Fibroblast of lung (primary cell): ENCODE results near the gene HIBCH. TPM values are rescaled to one million over a fixed set of nuclear protein-coding genes. Genes with fewer than 3 reads are reported as not detected.

Source experiments
- DNase-seq, 2 donors: peaks; one replicate each; pipeline versions ENCODE4 v3.0.0 to v3.0.0-alpha.2; 2010; ENCODE audit warnings: low read depth in 2 of 2
- H2AFZ ChIP-seq: 2 replicates; pipeline ENCODE4 v1.5.1; 2012; ENCODE audit warnings: low read length, control low read depth, inconsistent platforms
- H3K27ac ChIP-seq: 2 replicates; pipeline ENCODE4 v1.5.1; 2011; ENCODE audit warnings: low read length, control low read depth; ENCODE audit not compliant: insufficient read depth
- H3K27me3 ChIP-seq: 2 replicates; pipeline ENCODE4 v1.5.1; 2011; ENCODE audit warnings: mild to moderate bottlenecking, low read length; ENCODE audit not compliant: control insufficient read depth, insufficient read depth
- H3K36me3 ChIP-seq: 2 replicates; pipeline ENCODE4 v1.5.1; 2011; ENCODE audit warnings: low read length; ENCODE audit not compliant: control insufficient read depth, insufficient read depth
- H3K4me1 ChIP-seq: 2 replicates; pipeline ENCODE4 v1.5.1; 2011; ENCODE audit warnings: low read length; ENCODE audit not compliant: control insufficient read depth, insufficient read depth; ENCODE audit errors: extremely low read depth
- H3K4me2 ChIP-seq: 2 replicates; pipeline ENCODE4 v1.5.1; 2011; ENCODE audit warnings: low read length, control low read depth; ENCODE audit not compliant: insufficient read depth; ENCODE audit errors: extremely low read depth
- H3K4me3 ChIP-seq, 4 experiments: fragments of 200-600 bp in 1 of 4; sonication (generic) in 1 of 4; replicated peaks in 1 of 4; 2 replicates each; pipeline ENCODE4 v1.5.1; 2011 to 2016; ENCODE audit warnings: low read length in 4 of 4, low read depth in 3 of 4, mild to moderate bottlenecking in 3 of 4, control low read depth in 2 of 4, inconsistent platforms in 1 of 4, mixed read lengths in 1 of 4; ENCODE audit not compliant: insufficient read depth in 1 of 4; ENCODE audit errors: control extremely low read depth in 1 of 4
- H3K79me2 ChIP-seq: 2 replicates; pipeline ENCODE4 v1.5.1; 2012; ENCODE audit warnings: mild to moderate bottlenecking, low read length, inconsistent platforms; ENCODE audit not compliant: control insufficient read depth, insufficient read depth
- H3K9ac ChIP-seq: 2 replicates; pipeline ENCODE4 v1.5.1; 2011; ENCODE audit warnings: mild to moderate bottlenecking, low read length, control low read depth; ENCODE audit not compliant: insufficient read depth
- H3K9me3 ChIP-seq: 2 replicates; pipeline ENCODE4 v1.5.1; 2012; ENCODE audit warnings: low read depth, low read length; ENCODE audit not compliant: control insufficient read depth, insufficient read depth
- H4K20me1 ChIP-seq: 2 replicates; pipeline ENCODE4 v1.5.1; 2011; ENCODE audit warnings: low read length; ENCODE audit not compliant: control insufficient read depth, insufficient read depth; ENCODE audit errors: extremely low read depth
- EZH2 ChIP-seq: IDR thresholded peaks from 2 replicates; pipeline ENCODE4 v1.5.1; 2012; ENCODE audit warnings: low read length, control low read depth, mild to moderate bottlenecking; ENCODE audit errors: missing control alignments
- polyA plus RNA-seq, 2 donors: library from polyadenylated mRNA; depleted of rRNA in 1 of 2; stranded (reverse) in 1 of 2; unstranded in 1 of 2; fragments of >200 nt; gene quantifications; 2 replicates each; pipeline ENCODE4 v1.2.1, GENCODE V29; 2011 to 2012; ENCODE audit warnings: missing spikeins in 1 of 2
- total RNA-seq: library from RNA; depleted of rRNA; stranded (reverse); fragments of >200 nt; gene quantifications from 2 replicates; pipeline ENCODE4 v1.2.1, GENCODE V29; 2014
- TF ChIP-seq, protein P1 (sequence below), 2 donors: IDR thresholded peaks in 1 of 2; conservative IDR thresholded peaks in 1 of 2; 1 replicate in 1 of 2; 2 replicates in 1 of 2; pipeline ENCODE4 v1.5.1; 2011 to 2012; ENCODE audit warnings: low read length in 2 of 2, control low read depth in 1 of 2, inconsistent platforms in 1 of 2, low read depth in 1 of 2, mild to moderate bottlenecking in 1 of 2

The HIBCH gene
- total and polyA plus RNA-seq, 2 donors (not counting 1 experiment from before 2014, with no cell fraction given), result 14.9 to 19.2 TPM

DNA sequence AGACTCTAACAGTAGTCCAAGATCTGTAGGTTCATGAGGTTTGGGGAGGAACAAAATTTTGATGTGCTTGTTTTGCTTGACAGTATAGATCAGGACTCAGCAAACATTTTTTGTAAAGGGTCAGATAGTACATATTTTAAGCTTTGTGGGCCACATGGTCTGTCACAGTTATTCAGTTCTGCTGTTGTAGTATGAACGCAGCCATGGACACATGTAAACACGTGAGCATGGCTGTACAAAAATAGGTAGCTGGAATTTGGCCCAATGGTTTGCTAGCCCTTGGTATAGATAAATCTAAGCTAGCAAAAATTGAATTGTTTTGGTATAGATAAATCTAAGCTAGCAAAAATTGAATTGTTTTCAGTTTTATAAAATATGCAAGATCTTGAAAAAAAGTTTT is 120.5 kb downstream of the HIBCH start:
- Histone ChIP-seq H3K36me3 (no peaks in the 10 kb centered on the region), H3K4me2 (no peak overlapping the region), H3K9me3 (no peaks in the 10 kb centered on the region), H3K9ac (no peak overlapping the region), H3K27ac (no peak overlapping the region), H3K79me2 (no peaks in the 10 kb centered on the region), H2AFZ (no peak overlapping the region), H3K4me1 (no peaks in the 10 kb centered on the region), H4K20me1 (no peaks in the 10 kb centered on the region), H3K27me3 (no peaks in the 10 kb centered on the region), H3K4me3 (no peak overlapping the region)
- no peak for DNase-seq
- TF ChIP-seq, protein P1, sequence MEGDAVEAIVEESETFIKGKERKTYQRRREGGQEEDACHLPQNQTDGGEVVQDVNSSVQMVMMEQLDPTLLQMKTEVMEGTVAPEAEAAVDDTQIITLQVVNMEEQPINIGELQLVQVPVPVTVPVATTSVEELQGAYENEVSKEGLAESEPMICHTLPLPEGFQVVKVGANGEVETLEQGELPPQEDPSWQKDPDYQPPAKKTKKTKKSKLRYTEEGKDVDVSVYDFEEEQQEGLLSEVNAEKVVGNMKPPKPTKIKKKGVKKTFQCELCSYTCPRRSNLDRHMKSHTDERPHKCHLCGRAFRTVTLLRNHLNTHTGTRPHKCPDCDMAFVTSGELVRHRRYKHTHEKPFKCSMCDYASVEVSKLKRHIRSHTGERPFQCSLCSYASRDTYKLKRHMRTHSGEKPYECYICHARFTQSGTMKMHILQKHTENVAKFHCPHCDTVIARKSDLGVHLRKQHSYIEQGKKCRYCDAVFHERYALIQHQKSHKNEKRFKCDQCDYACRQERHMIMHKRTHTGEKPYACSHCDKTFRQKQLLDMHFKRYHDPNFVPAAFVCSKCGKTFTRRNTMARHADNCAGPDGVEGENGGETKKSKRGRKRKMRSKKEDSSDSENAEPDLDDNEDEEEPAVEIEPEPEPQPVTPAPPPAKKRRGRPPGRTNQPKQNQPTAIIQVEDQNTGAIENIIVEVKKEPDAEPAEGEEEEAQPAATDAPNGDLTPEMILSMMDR (conservative IDR thresholded peaks at IDR 0.05 in 1 of 2, IDR thresholded peaks at IDR 0.05 in 1 of 2; ENCODE audit: low read depth in 1 of 2, low read length in 2 of 2), result no peak
- no peak for TF ChIP-seq EZH2

DNA sequence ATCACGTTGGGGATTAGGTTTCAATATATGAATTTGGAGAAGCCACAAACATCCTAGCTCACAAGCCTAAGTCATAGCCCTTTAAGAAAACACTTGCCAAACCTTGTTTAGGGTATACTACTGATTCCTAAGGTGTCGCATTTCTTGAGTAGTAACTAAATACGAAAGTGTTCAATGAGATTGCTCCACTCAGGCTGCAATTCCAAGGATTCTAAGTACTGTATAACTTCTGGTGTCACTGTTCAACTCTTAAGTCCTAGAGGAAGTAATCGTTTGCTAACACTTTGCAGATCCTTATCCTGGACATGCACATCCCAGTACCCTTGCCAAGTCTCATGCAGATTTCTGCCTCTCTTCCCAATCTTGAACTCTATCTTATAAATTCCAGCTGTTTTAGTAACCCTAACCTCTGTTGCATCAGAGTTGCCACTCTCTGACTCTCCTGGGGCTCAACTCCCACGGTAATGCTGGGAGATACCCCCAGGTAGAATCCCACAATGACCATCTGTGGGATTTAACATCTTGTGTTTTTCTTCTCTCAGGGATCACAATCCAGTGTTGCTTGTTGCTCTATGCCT is 122.4 kb downstream of the HIBCH start:
- H3K79me2 ChIP-seq, result no peaks in the 10 kb centered on the region
- peak in 1 of 2 donors; percentile 15 for DNase-seq

DNA sequence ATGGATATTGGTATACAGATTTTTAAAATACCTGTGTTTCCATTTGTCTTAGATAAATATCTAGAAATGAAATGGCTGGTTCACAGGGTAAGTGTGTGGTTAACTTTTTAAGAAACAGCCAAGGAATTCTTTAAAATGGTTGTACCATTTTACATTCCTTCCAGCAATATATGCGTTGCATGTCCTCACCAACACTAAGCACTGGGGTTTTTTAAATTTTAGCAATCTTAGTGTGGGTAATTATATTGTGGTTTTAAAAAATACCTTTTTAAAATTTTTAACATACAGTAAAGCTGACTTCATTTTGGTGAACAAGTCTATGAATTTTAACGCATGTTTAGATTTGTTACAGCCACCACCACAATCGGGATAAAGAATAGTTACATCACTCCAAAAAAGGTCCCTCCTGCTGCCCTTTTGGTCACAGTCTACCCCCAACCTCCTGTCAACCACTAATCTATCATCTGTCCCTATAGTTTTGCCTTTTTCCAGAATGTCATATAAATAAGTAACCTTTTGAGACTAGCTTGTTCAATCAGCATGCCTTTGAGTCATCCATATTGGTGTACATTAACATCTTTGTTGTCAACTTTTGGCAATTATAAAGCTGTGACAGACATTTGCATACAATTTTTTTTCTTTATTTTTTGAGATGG is 129.0 kb downstream of the HIBCH start:
- Histone ChIP-seq H3K27ac (no peak overlapping the region), H3K9ac (no peak overlapping the region), H4K20me1 (no peaks in the 10 kb centered on the region), H3K4me2 (no peak overlapping the region), H3K27me3 (no peaks in the 10 kb centered on the region), H2AFZ (no peak overlapping the region), H3K4me3 (no peak overlapping the region), H3K4me1 (no peaks in the 10 kb centered on the region), H3K36me3 (no peaks in the 10 kb centered on the region), H3K9me3 (no peaks in the 10 kb centered on the region), H3K79me2 (no peaks in the 10 kb centered on the region)
- TF ChIP-seq, protein P1 (conservative IDR thresholded peaks at IDR 0.05 in 1 of 2, IDR thresholded peaks at IDR 0.05 in 1 of 2; ENCODE audit: low read depth in 1 of 2, low read length in 2 of 2), result no peak
- no peak for TF ChIP-seq EZH2
- peak in 1 of 2 donors; percentile 51 for DNase-seq

More for the DNA sequence above, 122.4 kb downstream of the HIBCH start:
- H3K4me3 ChIP-seq, result no peak overlapping the region
- no peaks in the 10 kb centered on the region for H3K4me1 ChIP-seq
- no peaks in the 10 kb centered on the region for H3K27me3 ChIP-seq
- H2AFZ ChIP-seq, result no peak overlapping the region
- H3K4me2 ChIP-seq, result no peak overlapping the region
- no peaks in the 10 kb centered on the region for H4K20me1 ChIP-seq
- no peaks in the 10 kb centered on the region for H3K9me3 ChIP-seq
- H3K9ac ChIP-seq, result no peak overlapping the region
- TF ChIP-seq, protein P1 (conservative IDR thresholded peaks at IDR 0.05 in 1 of 2, IDR thresholded peaks at IDR 0.05 in 1 of 2; ENCODE audit: low read depth in 1 of 2, low read length in 2 of 2), result no peak
- no peak for TF ChIP-seq EZH2
- no peak overlapping the region for H3K27ac ChIP-seq
- H3K36me3 ChIP-seq, result no peaks in the 10 kb centered on the region
